Esophagus squamous epithelium (tissue), 4 donors: ENCODE results near the gene FBXO7.

ENCODE experiments used
- CTCF ChIP-seq, 6 experiments: fragments of 450-650 bp in 4 of 6; fragments of 200-600 bp in 2 of 6; sonication (generic) in 2 of 6; IDR thresholded peaks; one replicate each; pipeline ENCODE4 v1.5.1; 2016 to 2019; ENCODE audit warnings: antibody characterized with exemption in 6 of 6, mild to moderate bottlenecking in 4 of 6, moderate library complexity in 4 of 6
- POLR2A ChIP-seq, 4 donors: fragments of 450-650 bp; IDR thresholded peaks; one replicate each; pipeline ENCODE4 v1.6.1; 2017; ENCODE audit warnings: antibody characterized with exemption in 4 of 4, mild to moderate bottlenecking in 4 of 4, moderate library complexity in 3 of 4

GRCh38 chr22:32489377-32489776, 14.8 kb downstream of the FBXO7 start:
- TF ChIP-seq CTCF (IDR thresholded peaks at IDR 0.05) = no peak
- TF ChIP-seq POLR2A (IDR thresholded peaks at IDR 0.05) = no peak
